AG09309 (cell line): Measurements from ENCODE around the gene TBCK.

Experiments used
- DNase-seq: peaks from one replicate; pipeline ENCODE4 v3.0.0-alpha.2; 2010; ENCODE audit warnings: low read depth
- H3K4me3 ChIP-seq: 2 replicates; pipeline ENCODE4 v1.5.1; 2011; ENCODE audit warnings: mild to moderate bottlenecking, low read depth, low read length, moderate library complexity; ENCODE audit not compliant: control insufficient read depth
- TF ChIP-seq, protein P1 (sequence below): IDR thresholded peaks from 2 replicates; pipeline ENCODE4 v1.5.1; 2011; ENCODE audit warnings: mild to moderate bottlenecking, low read depth, low read length, inconsistent platforms; ENCODE audit not compliant: insufficient read depth, control insufficient read depth; ENCODE audit errors: missing control alignments

TBCK gene

DNA sequence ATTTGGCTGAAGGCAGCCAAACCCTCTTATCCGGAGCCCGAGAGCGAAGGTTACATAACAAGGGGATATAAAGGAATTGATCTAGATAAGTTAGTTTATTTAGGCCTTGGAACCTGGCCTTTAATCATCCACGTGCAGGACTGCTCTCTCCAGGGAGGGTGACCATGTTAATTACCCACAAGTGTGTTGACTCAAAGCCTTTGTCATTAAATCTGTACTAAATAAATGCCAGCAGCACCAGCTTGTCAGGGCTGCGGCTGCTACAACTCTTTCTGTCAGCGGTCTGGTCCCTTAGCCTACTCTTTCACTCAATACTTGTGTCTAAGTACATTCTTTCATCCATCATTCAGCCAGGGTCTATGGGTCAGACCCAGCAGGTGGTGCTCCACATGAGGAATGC, 206.1 kb downstream of the TBCK start:
- H3K4me3 ChIP-seq: no peak overlapping the region
- TF ChIP-seq, protein P1, sequence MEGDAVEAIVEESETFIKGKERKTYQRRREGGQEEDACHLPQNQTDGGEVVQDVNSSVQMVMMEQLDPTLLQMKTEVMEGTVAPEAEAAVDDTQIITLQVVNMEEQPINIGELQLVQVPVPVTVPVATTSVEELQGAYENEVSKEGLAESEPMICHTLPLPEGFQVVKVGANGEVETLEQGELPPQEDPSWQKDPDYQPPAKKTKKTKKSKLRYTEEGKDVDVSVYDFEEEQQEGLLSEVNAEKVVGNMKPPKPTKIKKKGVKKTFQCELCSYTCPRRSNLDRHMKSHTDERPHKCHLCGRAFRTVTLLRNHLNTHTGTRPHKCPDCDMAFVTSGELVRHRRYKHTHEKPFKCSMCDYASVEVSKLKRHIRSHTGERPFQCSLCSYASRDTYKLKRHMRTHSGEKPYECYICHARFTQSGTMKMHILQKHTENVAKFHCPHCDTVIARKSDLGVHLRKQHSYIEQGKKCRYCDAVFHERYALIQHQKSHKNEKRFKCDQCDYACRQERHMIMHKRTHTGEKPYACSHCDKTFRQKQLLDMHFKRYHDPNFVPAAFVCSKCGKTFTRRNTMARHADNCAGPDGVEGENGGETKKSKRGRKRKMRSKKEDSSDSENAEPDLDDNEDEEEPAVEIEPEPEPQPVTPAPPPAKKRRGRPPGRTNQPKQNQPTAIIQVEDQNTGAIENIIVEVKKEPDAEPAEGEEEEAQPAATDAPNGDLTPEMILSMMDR: no peak
- no peak for DNase-seq

DNA sequence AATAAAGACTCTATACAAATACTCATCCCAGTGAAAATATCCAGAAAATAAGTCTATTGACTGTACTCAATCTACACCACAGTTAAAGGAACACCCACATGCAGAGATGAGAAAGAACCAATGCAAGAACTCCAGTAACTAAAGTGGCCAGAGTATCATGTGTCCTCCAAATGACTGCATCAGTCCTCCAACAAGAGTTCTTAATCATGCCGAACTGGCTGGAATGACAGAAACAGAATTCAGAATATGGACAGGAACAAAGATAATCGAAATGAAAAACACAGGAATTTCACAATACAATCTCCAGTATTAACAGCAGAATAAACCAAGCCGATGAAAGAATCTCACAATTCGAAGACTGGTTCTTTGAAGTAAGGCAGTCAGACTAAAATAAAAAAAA, 210.3 kb downstream of the TBCK start:
- no peak overlapping the region for H3K4me3 ChIP-seq

DNA sequence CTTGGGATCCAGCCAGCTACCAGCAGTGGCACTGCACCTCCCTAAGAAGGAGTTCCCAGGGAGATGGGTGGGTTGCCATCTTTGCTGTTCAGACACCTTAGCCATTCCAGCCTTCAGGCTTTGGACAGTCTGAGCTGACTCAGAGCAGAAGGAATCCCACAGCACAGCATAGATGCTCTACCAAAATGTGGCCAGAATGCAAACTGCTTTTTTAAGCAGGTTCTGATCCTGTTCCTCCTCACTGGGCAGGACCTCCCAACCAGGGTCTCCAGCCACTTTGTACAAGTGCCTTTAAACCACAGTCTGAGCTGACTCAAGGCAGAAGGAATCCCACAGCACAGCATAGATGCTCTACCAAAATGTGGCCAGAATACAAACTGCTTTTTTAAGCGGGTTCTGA, 211.7 kb downstream of the TBCK start:
- H3K4me3 ChIP-seq: no peak overlapping the region
- DNase-seq: no peak
- TF ChIP-seq, protein P1: no peak

More for the DNA sequence above, 210.3 kb downstream of the TBCK start:
- no peak for DNase-seq
- TF ChIP-seq, protein P1: no peak

DNA sequence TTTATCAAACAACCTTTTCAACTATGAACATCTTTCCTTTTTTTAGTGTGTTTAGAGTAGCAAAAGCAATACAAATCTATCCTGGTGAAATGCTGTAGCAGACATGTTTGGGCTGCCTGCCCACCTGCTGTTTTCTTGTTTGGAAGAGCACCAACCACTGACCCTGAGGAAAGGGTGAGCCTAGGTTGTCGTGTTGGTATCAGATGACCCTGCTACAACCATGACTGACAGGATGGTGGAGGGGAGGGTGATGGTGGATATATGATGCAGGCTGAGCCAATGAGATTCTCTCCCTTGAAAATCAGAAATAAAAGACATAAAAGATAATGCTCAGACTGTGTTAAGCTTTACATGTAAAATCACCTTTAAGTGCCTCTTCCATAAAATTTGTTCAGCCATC, 219.6 kb downstream of the TBCK start:
- TF ChIP-seq, protein P1: no peak
- DNase-seq: no peak
- H3K4me3 ChIP-seq: no peak overlapping the region

DNA sequence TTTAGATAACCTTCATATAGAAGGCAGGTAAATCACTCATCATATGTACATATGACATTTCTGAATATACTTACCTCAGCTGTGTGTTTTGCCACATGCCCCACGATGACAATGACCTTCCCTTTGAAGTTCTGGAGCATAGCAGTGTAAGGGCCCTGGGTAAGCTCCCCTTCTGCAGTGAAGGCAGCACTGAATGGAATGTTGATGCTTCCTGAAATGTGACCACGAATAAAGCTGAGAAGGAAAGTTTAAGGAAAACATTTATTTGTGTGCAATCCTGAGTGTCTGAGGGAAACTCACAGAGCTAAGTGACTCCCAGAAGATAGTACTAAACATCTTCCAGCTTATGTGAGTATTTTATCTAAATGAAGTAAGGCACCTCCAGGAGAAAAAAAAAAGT, 220.6 kb downstream of the TBCK start:
- TF ChIP-seq, protein P1: no peak
- no peak for DNase-seq

DNA sequence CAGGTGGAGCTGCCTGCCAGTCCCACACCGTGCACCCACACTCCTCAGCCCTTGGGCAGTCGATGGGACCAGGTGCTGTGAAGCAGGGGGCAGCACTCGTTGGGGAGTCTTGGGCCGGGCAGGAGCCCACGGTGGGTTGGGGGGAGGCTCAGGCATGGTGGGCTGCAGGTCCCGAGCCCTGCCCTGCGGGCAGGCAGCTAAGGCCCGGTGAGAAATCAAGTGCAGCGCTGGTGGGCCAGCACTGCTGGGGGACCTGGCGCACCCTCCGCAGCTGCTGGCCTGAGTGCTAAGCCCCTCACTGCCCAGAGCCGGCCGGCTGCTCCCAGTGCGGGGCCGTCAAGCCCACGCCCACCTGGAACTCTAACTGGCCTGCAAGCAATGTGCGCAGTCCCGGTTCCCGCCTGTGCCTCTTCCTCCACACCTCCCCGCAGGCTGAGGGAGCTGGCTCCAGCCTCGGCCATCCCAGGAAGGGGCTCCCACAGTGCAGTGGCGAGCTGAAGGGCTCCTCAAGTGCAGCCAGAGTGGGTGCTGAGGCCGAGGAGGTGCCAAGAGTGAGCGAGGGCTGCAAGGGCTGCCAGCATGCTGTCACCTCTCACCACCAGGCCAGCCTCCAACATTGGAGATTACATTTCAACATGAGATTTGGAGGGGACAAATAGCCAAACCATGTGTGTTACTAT, 223.5 kb downstream of the TBCK start:
- TF ChIP-seq, protein P1: no peak
- H3K4me3 ChIP-seq: no peak overlapping the region
- DNase-seq: no peak

More for the DNA sequence above, 220.6 kb downstream of the TBCK start:
- no peak overlapping the region for H3K4me3 ChIP-seq
